Epithelial cell of proximal tubule (primary cell): ENCODE measurements around the gene CREB3L4. TPM values are rescaled to one million over a fixed set of nuclear protein-coding genes. Genes with fewer than 3 reads are reported as not detected.

ENCODE experiments used
- DNase-seq: peaks from one replicate; pipeline ENCODE4 v3.0.0-alpha.2; 2011; ENCODE audit warnings: low read depth
- H3K4me3 ChIP-seq: 2 replicates; pipeline ENCODE4 v1.5.1; 2011; ENCODE audit warnings: low read depth, mild to moderate bottlenecking, low read length
- CTCF ChIP-seq: conservative IDR thresholded peaks from 2 replicates; pipeline ENCODE4 v1.5.1; 2012; ENCODE audit warnings: low read depth, mild to moderate bottlenecking, low read length
- total RNA-seq: library from RNA; depleted of rRNA; stranded (reverse); fragments of >200 nt; gene quantifications from 2 replicates; pipeline ENCODE4 v1.2.3, GENCODE V29; 2015

CREB3L4 gene
- total RNA-seq, 1 donor from 2014 or later: 10.7 TPM

- no peak for TF ChIP-seq CTCF
- DNase-seq: peak; percentile 99
- peak within 1 kb of the TSS; percentile 90 for H3K4me3 ChIP-seq
Observed at GRCh38 chr1:153922972-153923925, 44.5 kb upstream of the CREB3L4 start, which contains the start of gene GATAD2B. GATAD2B (minus strand) TSS chr1:153922972; CDS start chr1:153828347, 94,625 bp downstream.

GRCh38 chr1:153926405-153926804 is 41.3 kb upstream of the CREB3L4 start:
- H3K4me3 ChIP-seq: no peak overlapping the region
- TF ChIP-seq CTCF: no peak
- DNase-seq: no peak

GRCh38 chr1:153928245-153928644 is 39.5 kb upstream of the CREB3L4 start:
- H3K4me3 ChIP-seq: no peak overlapping the region
- TF ChIP-seq CTCF: no peak
- DNase-seq: no peak

- no peak for DNase-seq
- no peak overlapping the region for H3K4me3 ChIP-seq
- no peak for TF ChIP-seq CTCF
Observed at GRCh38 chr1:153928791-153929341, 38.8 kb upstream of the CREB3L4 start.

- DNase-seq: no peak
- no peak for TF ChIP-seq CTCF
- no peak overlapping the region for H3K4me3 ChIP-seq
Observed at GRCh38 chr1:153929426-153929825, 38.3 kb upstream of the CREB3L4 start.

- no peak overlapping the region for H3K4me3 ChIP-seq
- TF ChIP-seq CTCF: peak; percentile 19
- DNase-seq: no peak
Observed at GRCh38 chr1:153929981-153930948, 37.4 kb upstream of the CREB3L4 start.
